ENCODE data around the gene PYGO2.

Gene PYGO2

GRCh38 chr1:154962156-154962749 is 671 bp upstream of the PYGO2 start:
- peak; percentile 4 for ATAC-seq
- TF ChIP-seq BACH2 (CRISPR knock-in tag; IDR thresholded peaks at IDR 0.05; ENCODE audit: borderline replicate concordance): no peak
- TF ChIP-seq SNAI2 (CRISPR knock-in tag; IDR thresholded peaks at IDR 0.05): no peak
- TF ChIP-seq TOX (CRISPR knock-in tag; IDR thresholded peaks at IDR 0.05; ENCODE audit: borderline replicate concordance): no peak
- no peak for TF ChIP-seq CREB5 (CRISPR knock-in tag; IDR thresholded peaks at IDR 0.05; ENCODE audit: low read depth)
- no peak for TF ChIP-seq OSR1 (CRISPR knock-in tag; IDR thresholded peaks at IDR 0.05)
- TF ChIP-seq ISL1 (CRISPR knock-in tag; IDR thresholded peaks at IDR 0.05): no peak

GRCh38 chr1:154960446-154961136 is 991 bp downstream of the PYGO2 start:
- TF ChIP-seq BACH2 (CRISPR knock-in tag; IDR thresholded peaks at IDR 0.05; ENCODE audit: borderline replicate concordance): no peak
- TF ChIP-seq ZFP30 (CRISPR knock-in tag; IDR thresholded peaks at IDR 0.05): no peak
- no peak for TF ChIP-seq POU6F1 (CRISPR knock-in tag; IDR thresholded peaks at IDR 0.05; ENCODE audit: borderline replicate concordance, low read depth)
- TF ChIP-seq ZNF8 (CRISPR knock-in tag; IDR thresholded peaks at IDR 0.05): no peak
- no peak for TF ChIP-seq TCF4 (CRISPR knock-in tag; IDR thresholded peaks at IDR 0.05; ENCODE audit: borderline replicate concordance)
- TF ChIP-seq CSDC2 (CRISPR knock-in tag; IDR thresholded peaks at IDR 0.05): no peak
- TF ChIP-seq ZNF565 (CRISPR knock-in tag; conservative IDR thresholded peaks at IDR 0.05; ENCODE audit: low read depth): no peak
- TF ChIP-seq TSHZ2 (CRISPR knock-in tag; IDR thresholded peaks at IDR 0.05): no peak
- TF ChIP-seq ZNF70 (CRISPR knock-in tag; IDR thresholded peaks at IDR 0.05): no peak
- TF ChIP-seq ZC3H10 (CRISPR knock-in tag; IDR thresholded peaks at IDR 0.05): no peak
- TF ChIP-seq ESRRG (CRISPR knock-in tag; IDR thresholded peaks at IDR 0.05): no peak
- no peak for TF ChIP-seq GLIS3 (CRISPR knock-in tag; IDR thresholded peaks at IDR 0.05)
- ATAC-seq: peak; percentile 1

- no peak for TF ChIP-seq SNAI2 (CRISPR knock-in tag; IDR thresholded peaks at IDR 0.05)
- TF ChIP-seq CREB5 (CRISPR knock-in tag; IDR thresholded peaks at IDR 0.05; ENCODE audit: low read depth): no peak
- TF ChIP-seq CSDC2 (CRISPR knock-in tag; IDR thresholded peaks at IDR 0.05): no peak
- no peak for TF ChIP-seq ZNF565 (CRISPR knock-in tag; conservative IDR thresholded peaks at IDR 0.05; ENCODE audit: low read depth)
- no peak for TF ChIP-seq ARNTL (CRISPR knock-in tag; IDR thresholded peaks at IDR 0.05; ENCODE audit: borderline replicate concordance, low read depth)
- no peak for ATAC-seq
Measured at GRCh38 chr1:154959426-154959780, 2.2 kb downstream of the PYGO2 start.

GRCh38 chr1:154958681-154959425 is 2.7 kb downstream of the PYGO2 start:
- ATAC-seq: no peak
- no peak for TF ChIP-seq SNAI2 (CRISPR knock-in tag; IDR thresholded peaks at IDR 0.05)
- no peak for TF ChIP-seq TSHZ2 (CRISPR knock-in tag; IDR thresholded peaks at IDR 0.05)
- TF ChIP-seq ZNF70 (CRISPR knock-in tag; IDR thresholded peaks at IDR 0.05): no peak
- no peak for TF ChIP-seq BACH2 (CRISPR knock-in tag; IDR thresholded peaks at IDR 0.05; ENCODE audit: borderline replicate concordance)
- no peak for TF ChIP-seq RARB (CRISPR knock-in tag; IDR thresholded peaks at IDR 0.05)
- TF ChIP-seq ZFP3 (CRISPR knock-in tag; IDR thresholded peaks at IDR 0.05): no peak
- TF ChIP-seq PPARA (CRISPR knock-in tag; IDR thresholded peaks at IDR 0.05; ENCODE audit: borderline replicate concordance): no peak
- TF ChIP-seq ZFP30 (CRISPR knock-in tag; IDR thresholded peaks at IDR 0.05): no peak
- TF ChIP-seq GLIS3 (CRISPR knock-in tag; IDR thresholded peaks at IDR 0.05): no peak
- TF ChIP-seq ESRRG (CRISPR knock-in tag; IDR thresholded peaks at IDR 0.05): no peak
- no peak for TF ChIP-seq ISL1 (CRISPR knock-in tag; IDR thresholded peaks at IDR 0.05)
- no peak for TF ChIP-seq ZC3H10 (CRISPR knock-in tag; IDR thresholded peaks at IDR 0.05)
- no peak for TF ChIP-seq TCF4 (CRISPR knock-in tag; IDR thresholded peaks at IDR 0.05; ENCODE audit: borderline replicate concordance)
- no peak for TF ChIP-seq CREB5 (CRISPR knock-in tag; IDR thresholded peaks at IDR 0.05; ENCODE audit: low read depth)
- TF ChIP-seq OSR1 (CRISPR knock-in tag; IDR thresholded peaks at IDR 0.05): no peak

Data from SK-N-SH treated with all-trans-retinoic acid at 6 μM for 48 hours (cell line).